Measurements from ENCODE around the gene REN.

The REN gene

DNA sequence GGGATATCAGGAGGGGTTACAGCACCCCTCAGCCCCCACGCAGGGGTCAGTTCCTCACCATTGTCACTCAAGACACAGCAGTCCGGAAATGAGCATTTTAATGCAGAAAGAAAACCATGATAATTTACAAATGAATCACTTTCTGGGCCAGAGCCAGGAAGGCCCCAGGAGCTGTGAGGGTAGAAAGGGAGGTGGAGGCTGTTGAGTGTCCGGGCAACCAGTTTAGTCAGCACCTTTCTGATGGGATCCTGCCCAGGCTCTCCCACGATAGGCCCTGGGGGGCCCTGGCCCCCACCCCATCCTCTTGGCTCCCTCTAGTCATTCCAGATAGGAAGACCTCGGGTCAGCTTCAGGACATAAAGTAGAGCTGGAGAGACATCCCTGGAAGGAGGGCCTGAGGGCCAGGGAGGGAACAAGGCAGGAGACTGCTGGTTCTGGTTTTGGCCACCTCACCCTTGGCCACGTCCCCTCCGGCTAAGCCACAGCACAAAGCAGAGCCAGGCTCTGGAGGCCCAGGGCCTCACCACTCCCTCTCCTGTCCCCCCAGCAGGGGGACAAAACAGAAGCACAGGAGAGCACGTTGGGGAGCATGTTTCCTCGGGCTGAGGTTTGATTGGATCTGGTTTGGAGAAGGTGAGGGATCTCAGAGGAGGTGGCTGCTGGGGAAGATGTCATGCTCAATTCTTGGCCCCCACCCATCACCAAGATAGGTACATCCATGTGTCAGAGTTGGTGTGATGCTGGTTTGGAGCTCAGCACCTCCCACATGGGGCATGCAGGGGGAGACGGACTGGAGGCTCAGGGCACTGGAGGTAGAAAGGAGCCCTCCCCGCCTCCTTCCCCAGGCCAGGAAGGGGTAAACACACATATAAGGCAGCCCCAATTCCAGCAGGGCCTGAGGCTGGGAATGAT, 34.9 kb downstream of the REN start:
- DNase-seq = no peak

DNA sequence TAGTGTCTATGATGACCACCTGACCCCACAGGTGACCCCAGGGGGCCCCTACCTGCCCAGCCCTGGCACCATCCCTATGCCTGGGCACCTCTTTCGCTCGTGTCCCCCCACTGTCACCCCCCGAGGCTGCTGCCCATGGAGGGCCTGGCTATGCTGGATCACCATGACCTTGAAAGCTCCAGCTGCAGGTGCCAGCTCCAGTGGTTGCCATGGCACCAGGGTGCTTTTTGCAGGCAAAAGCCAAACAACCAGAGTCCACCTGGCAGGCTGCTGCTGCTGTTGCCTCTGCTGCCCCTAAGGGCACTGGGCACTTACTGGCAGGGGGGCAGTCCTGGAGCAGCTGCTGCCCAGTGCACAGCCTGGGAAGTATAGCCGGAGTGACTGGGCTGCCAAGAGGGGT, 36.0 kb downstream of the REN start:
- no peak for DNase-seq

DNA sequence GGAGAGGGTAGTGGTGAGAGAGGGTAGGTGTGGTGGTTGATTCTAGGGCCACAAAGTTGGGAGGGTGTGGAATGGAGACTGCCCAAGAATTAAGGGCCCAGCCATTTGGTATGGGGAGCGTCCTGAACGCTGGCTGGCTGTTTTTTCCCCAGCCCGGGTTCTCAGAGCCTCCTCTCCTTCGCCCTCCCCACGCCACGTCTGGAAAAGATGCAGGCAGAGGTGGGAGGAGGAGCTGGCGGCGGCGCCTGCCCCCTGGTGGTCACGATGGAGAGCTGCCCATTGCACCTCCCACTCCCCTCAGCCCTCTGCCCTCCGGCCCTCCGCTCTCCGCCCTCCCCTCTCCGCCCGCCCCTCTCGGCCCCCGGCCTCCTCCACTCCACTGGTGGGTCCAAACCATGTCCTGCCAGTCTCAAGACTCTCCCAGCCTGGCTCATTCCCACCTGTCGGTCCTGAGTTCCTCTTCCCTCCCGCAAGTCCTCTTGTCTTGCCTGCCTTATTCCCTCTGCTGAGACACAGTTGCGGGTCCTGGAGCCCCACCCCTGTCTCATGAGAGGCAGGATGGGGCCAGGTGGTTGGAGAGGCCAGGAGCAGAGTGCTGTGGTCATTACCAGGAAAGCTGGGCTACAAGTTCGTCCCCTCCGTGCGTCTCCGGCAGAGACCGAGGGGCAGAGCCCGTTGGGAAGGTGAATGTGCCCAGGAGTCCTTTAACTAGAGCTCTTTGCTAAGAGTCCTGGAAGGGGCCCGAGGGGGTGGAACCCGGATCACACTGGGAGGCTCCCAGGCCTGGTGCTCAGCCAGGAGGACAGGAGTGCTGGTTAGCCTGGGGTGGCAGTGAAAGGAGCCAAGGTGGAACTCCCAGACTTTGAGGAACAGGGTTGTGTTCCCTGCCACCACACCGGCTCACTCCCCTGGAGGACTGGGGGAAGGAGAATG, 36.9 kb downstream of the REN start:
- DNase-seq = no peak

DNA sequence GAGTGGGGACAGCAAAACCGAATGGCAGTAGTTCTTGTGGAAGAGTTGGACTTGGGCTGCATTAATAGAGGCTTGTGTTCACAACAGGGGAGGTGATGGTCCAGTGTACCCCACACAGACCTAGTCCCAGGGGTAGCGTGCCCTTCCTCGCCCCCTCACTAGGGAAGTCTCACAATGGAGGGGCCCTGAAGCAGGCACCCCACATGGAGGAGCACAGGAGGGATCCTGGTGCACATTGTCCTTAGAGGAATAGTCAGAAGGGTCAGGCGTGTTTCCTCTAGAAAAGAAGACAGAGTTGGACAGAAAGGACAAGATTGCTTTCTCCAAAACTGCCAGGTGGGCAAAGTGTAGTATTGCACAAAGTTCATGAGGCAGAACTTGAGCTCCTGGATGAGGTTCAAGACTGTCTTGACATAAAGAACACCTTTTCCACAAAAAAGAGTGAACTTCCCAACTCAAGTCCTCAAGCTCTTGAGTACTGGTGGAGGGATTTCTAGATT, 37.6 kb downstream of the REN start:
- DNase-seq = no peak

DNA sequence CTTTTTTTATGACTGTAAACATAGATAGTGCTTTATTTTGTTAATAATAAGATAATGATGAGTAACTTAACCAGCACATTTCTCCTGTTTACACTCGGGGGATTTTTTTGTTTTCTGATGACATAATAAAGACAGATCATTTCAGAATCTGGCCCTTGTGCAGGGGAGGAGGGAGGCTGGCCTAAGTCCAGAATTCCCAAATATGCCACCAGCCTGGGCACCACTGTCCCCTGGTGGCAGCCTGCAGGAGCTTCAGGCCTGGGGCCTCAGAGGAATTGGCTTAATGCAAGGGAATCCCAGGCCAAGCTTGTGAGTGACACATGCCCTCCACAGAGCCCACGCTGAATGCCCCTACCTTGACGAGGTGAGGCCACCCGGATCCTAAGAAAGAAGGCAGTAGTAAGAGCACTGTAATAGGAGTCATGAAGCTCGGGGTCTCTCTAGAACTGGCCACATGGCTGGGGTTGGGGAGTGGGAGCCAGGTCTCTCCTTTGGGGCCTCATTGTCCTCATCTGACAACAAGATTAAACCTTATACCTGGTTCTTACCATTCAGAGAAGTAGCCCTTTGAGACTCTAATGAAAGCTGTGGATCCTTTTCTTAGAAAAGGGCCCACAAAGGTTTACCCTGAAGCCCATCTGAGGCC, 38.4 kb downstream of the REN start:
- DNase-seq = peak; percentile 23

DNA sequence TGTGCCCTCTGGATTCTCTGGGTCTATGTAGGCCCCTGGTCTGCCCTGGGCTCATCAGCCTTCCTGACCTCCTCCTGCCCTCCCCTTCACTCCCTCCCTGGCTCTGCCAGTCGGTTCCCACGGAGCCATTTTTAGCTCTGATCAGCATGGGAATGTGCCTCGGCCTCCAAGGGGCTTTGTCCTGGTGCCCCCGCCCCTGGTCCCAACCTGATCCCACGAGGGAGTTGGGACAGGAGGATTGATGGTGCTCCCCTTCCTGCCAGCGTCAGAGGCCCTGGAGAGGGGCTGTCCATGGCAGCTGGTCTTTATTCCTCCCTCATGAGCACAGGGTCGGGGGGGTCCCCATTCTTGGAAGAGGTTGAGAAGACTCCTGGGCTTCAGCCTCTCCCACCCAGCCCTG, 39.2 kb downstream of the REN start:
- no peak for DNase-seq

DNA sequence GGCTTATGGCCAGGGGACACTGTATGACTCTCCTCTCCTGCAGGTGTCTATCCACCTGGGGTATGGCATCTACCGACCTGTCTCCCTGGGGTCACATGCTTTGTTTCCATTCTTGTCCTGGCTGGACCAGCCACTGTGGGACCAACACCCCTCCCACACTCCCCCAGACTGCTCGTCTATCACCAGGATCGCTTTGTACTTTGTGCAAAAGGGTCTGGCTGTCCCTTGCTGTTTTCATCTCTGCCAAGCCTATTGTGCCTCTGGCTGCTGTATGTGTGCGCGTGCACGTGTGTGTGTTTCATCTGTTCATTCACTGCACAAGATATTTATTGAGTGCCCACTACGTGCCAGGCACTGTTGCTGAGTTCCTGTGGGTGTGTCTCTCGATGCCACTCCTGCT, 39.8 kb downstream of the REN start:
- no peak for DNase-seq

DNA sequence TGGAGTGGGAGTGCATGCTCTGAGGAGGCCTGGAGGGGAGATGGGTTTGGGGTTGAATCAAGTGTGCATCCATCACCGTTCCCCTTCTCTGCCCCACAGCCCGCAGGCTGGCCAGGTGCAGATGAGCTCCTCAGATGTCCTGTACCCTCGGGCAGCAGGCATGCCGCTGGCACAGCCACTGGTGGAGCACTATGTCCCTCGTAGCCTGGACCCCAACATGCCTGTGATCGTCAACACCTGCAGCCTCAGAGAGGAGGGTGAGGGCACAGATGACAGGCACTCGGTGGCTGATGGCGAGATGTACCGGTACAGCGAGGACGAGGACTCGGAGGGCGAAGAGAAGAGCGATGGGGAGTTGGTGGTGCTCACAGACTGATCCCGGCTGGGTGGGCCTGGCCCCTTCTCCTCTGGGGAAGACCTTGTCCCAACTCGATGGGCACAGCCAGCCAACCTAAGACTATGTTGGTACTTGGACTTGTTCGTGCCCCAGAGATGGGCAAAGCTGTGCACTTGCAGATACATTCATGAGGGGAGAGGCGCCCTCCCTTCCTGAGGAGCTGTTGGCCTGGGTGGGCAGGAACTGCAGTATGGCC, 40.3 kb downstream of the REN start:
- no peak for DNase-seq

DNA sequence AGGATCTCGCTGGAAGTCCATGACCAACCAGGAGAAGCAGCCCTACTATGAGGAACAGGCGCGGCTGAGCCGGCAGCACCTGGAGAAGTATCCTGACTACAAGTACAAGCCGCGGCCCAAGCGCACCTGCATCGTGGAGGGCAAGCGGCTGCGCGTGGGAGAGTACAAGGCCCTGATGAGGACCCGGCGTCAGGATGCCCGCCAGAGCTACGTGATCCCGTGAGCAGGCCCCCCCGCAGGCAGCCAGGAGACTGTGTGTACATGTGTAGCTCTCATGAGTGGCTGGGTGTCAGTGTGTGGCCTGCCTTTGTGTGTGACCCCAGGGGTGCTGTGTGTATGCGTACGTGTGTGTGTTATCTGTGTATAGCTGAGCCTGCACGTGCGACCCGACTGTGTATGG, 41.5 kb downstream of the REN start:
- DNase-seq = no peak

DNA sequence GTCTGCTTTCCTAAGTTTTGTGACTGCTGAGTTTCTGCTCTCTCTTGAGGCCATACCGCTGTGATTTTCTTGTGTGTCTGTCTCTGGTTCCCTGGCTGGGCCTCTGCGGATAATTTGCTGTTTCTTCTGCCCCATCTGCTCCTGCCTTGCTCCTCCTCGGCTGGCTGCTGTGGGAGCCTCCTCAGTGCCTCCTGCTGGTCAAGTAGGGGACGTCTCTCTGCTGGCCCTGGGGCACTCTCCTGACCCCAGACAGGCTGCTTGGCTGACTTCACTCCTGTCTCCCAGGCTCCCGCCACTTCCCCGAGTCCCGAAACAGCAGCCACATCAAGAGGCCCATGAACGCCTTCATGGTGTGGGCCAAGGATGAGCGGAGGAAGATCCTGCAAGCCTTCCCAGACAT, 42.8 kb downstream of the REN start:
- DNase-seq = no peak

DNA sequence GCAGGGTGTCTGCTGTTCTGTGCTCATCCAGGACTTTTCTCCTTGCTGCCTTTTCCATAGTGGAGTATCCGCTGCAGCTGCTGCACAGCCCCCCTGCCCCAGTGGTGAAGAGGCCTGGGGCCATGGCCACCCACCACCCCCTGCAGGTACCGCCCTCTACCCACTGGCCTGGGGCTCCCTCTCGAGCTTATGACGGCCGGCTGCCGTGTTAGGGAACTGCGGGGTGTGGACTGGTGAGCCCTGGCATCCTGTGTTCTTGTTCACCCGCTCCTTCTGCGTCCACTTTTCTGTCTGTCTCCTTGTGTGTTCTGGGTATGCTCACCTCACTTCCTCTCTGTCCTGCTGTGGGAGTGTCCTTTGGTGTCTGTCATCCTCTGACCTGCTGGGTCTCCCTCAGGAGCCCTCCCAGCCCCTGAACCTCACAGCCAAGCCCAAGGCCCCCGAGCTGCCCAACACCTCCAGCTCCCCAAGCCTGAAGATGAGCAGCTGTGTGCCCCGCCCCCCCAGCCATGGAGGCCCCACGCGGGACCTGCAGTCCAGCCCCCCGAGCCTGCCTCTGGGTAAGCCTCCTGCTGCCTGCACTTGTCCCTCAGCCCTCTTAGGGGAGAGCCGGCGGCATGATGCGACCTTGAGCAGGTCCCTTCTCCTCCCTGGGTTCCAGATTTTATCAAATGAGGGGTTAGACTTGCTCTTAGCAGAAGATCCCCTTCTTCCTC, 44.1 kb downstream of the REN start:
- DNase-seq = no peak

DNA sequence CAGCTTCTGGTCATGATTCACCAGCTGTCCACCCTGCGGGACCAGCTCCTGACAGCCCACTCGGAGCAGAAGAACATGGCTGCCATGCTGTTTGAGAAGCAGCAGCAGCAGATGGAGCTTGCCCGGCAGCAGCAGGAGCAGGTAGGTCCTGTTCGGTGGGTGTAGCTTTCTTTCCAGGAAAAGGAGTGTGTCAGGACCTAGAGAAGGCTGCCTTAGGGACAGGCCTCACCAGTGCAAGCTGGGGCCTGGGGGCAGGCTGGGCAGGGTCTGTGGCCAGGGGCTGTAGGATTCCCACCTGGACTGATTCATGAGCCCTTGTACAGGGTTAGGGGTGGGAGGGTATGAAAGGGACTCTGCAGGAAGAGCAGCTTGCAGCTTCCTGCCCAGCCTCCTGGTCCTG, 49.6 kb downstream of the REN start:
- DNase-seq = no peak

DNA sequence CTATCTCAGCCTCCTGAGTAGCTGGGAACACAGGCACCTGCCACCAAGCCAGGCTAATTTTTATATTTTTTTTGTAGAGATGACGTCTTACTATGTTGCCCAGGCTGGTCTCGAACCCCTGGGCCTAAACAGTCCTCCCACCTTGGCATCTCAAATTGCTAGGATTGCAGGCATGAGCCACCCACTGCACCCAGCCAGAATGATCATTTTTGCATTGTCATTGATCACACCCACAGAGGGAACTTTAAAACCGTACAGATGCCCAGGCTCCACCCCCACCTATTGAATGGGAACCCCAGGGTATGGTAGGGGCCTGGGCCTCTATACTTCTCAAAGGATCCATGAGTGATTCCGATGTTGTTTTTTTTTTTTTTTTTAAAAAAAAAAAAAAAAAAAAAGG, 51.0 kb downstream of the REN start:
- DNase-seq = no peak

DNA sequence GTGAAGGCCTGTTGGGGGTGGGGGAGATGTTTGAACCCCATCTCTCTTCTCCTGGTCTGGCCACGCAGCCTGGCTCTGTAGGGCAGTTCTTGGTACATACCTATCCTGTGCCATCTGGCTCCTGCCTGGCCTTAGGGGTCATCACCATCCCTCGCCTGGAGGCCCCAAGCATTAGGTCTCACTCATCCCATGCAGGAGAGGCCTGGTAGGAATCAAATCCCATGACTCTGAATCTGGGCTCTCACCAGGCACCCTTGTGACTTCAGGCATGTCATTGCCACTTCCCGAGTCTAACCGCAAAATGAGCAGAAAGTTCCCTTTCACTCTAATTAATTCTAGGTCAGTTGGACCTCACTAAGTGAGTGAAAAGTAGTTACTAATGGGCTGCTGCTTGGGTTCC, 51.5 kb downstream of the REN start:
- no peak for DNase-seq

DNA sequence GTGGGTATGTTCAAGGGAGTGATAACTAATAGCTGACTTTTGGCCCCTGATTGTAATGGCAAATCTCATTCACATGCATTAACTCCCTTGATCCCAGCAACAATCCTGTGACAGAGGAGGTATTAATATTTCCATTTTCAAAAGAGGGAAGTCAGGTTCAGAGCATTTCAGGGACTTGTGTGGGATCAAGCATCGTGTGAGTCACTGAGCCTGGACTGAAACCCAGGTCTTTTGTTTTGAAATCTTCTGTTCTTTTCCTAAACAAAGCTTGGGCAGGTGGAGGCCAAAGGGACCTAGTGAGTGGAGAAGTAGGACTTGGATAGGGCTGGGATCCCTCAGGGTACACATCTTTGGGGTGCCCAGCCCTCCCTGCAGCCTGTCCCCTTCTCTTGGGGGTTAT, 52.2 kb downstream of the REN start:
- no peak for DNase-seq

DNA sequence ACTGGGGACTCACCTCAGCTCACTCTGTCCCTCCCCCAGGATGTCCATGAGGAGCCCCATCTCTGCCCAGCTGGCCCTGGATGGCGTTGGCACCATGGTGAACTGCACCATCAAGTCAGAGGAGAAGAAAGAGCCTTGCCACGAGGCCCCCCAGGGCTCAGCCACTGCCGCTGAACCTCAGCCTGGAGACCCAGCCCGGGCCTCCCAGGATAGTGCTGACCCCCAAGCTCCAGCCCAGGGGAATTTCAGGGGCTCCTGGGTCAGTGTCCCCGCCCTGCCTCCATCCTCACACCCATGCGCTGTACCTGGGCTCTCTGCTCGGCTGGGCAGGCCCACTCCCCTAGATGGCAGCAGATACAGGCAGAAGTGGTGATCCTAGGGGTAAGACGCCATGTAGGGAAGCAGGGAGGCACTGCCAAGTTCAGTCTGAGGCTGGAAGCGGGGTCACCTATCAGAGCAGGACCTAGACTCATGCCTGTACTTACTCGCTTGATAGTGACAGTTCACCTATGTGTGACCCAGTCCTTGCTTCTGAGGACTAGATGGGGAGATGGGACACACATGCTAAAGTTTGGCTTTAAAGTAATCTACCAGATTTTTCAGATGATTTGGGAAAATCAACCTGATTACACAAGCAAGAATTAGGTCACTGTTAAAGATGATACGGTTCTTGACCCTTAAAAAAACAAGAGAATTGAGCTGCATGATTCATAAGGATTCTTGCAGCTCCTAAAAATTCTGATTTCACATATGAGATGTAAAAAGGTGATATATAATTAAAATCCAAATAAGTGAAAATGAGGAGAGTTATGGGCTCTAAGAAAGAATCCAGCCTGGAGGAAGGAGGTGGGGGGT, 53.0 kb downstream of the REN start:
- no peak for DNase-seq

DNA sequence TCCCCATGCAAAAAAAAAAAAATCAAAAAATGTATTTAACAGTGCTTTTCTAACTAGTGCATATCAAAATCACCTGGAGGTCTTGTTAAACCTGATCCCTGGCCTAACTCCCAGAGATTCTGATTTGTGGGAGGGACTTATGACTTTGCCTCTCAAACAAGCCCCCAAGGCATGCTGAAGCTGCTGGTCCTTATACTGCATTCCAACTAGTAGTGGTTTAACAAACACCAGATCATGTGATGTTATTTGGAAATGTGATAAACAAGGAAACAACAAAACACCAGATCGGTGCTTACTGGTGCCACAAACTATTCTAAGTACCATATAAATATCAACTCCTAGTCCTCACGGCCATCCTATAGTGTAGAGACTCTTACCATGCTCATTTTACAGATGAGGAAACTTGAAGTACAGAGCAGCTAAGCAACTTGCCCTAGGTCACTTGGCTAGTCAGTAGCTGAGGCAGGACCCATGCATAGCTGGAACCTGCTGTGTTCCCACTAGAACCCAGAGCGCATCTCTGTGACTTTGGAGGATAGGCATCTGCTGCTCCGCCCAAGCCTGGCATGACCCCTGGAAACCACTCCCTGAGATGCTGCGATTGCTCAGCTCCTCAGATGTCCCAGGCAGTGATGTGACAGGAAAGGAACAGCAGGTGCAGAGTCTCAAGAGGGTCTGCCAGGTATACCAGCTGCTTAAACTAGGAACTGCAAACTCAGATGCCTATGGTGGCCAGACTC, 55.1 kb downstream of the REN start:
- DNase-seq = no peak

DNA sequence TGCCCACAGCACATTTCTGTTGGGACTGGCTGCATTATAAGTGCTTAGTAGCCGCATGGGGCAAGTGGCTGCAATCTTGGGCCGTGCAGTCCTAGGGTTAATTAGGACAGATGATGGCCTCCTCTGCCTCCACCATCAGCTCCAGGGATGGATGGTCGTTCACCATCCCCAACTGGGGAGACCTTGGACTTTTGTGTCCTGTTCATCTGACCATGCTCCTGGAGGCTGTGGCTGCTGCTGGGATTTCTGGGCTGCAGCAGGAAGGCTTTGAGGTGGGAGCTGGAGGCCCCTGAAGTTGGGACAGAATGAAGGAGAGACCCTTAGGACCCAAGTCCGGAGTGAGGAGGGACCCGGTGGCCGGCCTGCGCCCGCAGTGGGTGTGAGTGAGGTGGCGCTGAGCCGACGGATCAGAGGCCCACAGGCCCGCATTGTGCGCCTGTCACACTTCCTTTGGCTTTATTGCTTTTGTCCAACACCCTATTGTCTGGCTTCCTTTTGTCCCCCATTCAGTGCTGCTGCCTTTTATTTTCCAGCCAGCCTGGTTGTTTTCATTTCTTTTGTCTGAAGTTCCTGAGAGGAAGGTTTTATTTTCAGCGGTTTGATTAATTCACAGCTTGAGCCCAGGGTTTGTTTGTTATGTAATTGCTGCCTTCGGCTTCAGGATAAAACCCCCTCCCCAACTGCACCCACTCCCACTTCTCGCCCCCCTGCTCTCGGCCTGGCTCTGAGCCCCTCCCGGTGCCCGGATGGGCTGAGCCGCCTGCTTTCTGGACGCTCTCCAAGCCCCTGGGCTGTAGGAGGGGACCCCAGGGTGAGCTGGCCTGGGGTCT, 57.6 kb downstream of the REN start:
- DNase-seq = no peak

DNA sequence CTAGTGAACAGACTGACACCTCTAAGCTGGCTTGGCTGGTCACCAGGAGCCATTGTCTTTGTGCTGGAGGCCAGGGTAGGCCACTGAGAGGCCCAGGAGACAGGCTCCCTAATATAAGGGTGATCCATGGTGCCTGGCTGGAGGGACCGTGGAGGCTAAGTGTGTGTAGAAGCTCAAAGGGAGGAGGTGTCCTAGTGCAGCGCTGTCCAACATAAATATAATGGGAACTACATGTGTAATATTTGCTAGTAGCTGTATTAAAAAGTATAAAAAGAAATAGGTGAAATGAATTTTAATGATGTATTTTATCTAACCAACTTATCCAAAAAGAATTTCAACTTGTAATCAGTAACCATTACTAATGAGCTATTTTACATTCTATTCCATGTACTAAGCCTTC, 58.2 kb downstream of the REN start:
- DNase-seq = no peak

DNA sequence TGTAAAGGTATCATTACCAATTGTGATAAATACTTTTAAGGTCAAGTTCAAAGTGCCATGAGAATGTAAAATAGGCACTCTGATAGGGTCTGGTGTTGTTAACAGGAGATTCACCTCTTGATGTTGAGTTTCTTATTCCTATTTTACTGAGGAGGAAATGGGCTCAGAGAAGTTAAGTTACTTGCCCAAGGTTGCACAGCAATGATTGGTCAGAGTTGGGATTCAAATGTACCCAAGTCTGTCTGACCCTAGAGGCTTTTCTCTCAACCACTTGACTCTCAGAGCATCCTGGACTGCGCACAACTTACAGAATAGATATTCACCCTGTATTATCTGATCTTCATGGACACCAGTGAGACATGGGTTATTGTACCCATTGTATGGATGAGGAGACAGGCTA, 59.3 kb downstream of the REN start:
- DNase-seq = no peak
